HG03064 (cell line): ENCODE measurements around the gene CPOX.
"Not testable (repeated sequence)": the region's sequence is repeated elsewhere in the genome, so short reads cannot be mapped to it uniquely, and the experiment has no call there.

Experiments used
- ATAC-seq: cut with Tn5 transposase; IDR thresholded peaks from one replicate; pipeline ENCODE4 v1.9.1; 2021; ENCODE audit warnings: low read depth; ENCODE audit not compliant: unreplicated experiment

The CPOX gene

DNA sequence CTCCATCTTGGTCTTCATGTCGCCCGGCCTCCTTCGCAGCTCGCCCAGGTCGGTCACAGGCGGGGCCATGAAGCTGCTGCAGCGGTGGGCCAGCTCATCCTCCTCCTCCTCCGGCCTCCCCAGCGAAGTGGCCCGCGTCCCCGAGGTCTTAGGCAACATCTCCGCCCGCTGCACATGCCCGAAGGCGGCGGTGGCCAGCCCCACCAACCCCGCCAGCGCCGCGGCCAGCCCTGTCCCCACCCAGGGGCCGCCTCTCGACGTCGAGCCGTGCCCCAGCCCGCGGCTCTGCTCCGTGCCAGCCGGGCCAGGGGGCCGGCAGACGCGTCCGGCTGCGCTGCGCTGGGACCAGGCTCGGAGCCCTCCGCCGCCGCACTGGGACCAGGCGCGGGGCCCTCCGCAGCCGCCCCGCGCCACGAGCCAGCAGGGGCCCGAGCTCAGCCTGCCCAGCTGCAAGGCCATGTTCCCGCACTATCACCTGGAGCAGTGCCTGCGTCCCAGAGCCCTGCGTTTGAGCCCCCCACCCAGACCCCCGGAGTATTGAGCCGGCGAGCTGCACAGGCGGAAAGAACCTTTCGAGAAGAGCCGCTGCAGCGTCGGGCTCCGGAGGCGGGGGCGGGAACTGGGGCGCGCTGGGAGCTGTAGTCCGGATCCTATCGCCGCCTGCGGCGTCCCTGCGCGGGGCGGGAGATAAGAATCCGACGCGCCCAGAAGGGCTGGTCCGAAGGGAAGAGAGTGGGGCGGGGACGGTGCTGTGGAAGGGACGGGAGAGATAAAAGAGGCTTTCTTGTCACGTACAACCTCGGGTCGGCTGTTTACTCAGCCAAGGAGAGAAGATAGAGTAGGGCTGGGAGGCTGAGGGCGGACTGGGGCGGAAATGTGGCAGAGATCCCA is at the start of gene CPOX:
Gene CPOX, minus strand, starts transcription at position 566 of the 891 bp plus-strand sequence. Its CDS starts 107 bp downstream, at position 459.
- ATAC-seq = peak; percentile 93

DNA sequence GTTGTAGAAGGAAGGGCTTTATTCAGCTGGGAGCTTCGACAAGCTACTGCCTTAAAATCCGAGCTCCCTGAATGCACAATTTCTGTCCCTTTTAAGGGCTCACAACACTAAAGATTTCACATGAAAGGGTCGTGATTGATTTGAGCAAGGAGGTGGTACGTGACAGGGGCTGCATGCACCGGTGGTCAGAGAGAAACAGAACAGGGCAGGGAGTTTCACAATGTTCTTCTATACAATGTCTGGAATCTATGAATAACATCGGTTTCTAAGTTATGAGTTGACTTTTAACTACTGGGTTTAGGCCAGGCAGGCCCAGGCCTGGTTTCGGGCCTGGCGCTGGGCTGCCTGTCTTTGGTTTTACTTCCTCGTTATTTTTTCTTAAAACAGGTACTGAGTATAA is 49.4 kb upstream of the CPOX start:
- ATAC-seq = not testable (repeated sequence)

DNA sequence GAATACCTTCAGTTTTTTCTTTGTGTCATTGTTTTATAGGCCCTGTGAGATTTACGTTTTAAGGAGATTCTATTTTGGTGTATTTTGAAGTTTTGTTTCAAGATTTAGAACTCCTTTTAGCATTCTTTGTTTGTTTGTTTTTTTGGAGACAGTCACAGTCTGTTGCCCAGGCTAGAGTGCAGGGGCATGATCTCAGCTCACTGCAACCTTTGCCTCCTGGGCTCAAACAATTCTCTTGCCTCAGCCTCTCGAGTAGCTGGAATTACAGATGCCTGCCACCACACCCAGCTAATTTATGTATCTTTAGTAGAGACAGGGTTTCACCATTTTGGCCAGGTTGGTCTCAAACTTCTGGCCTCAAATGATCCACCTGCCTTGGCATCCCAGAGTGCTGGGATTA is 48.3 kb upstream of the CPOX start:
- ATAC-seq = not testable (repeated sequence)

DNA sequence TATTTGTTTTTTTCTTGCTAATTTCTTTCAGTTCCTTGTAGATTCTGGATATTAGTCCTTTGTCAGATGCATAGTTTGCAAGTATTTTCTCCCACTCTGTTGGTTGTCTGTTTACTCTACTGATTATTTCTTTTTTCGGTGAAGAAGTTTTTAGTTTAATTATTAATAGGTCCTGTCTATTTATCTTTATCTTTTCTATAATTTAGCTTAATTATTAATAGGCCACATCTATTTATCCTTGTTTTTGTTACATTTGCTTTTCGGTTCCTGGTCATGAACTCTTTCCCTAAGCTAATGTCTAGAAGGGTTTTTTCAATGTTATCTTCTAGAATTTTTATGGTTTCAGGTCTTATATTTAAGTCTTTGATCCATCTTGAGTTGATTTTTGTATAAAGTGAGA is 45.1 kb upstream of the CPOX start:
- ATAC-seq = not testable (repeated sequence)

DNA sequence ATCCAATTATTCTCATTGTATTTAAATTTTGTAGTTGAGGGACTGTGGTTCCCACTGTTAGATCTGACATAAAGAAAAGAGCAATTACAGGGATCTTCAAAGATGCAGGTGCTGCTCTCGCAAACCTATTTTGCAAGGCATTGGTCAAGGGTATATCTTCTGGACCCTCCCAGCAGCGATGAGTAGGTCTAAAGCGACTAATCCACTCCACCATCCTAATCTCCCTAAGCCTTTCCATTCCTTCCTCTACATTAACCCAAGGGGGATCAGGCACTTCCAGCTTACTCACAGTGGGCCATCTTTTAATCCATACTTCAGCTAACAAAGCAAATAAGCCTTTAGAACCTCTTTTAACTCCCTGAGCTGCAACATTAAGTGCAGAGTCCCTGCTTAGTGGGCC is 37.0 kb upstream of the CPOX start:
- no peak for ATAC-seq

DNA sequence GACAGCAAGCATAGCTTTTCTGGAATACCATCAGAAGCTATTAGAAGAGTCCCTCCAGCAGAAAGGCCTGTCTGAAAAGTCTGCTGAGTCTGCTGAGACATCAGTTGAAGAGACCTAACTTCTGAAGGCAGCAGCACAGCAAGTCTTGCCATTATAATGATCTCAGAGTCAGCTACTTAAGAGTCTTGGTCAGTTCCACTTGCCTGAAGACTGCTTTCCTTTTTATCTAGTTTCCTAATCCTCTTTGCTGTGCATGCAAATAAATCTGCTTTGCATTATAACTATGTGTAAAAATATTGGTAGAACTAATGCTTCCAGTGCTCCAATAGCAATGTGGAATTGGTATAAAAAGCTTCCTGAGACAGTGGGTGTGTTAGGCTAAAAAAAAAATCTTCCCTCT is 34.9 kb upstream of the CPOX start:
- no peak for ATAC-seq

DNA sequence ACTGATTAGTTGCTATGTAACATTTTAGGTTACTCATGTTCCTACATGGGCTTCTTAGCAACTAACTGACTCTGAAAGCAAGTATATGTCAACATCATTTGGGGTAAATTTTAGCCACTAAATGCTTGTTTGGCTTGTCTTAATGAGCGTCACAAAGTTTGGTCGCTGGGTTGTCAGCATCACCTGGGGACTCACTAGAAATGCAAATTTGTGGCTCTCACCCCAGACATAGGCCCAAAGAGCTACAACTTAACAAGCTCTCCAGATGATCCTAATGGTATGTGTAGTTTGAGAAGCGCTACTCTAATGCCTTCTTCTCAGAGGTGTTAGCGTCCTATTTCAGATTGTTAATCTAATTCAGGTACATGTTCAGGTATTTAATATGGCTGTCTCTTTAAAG is 32.7 kb upstream of the CPOX start:
- no peak for ATAC-seq

DNA sequence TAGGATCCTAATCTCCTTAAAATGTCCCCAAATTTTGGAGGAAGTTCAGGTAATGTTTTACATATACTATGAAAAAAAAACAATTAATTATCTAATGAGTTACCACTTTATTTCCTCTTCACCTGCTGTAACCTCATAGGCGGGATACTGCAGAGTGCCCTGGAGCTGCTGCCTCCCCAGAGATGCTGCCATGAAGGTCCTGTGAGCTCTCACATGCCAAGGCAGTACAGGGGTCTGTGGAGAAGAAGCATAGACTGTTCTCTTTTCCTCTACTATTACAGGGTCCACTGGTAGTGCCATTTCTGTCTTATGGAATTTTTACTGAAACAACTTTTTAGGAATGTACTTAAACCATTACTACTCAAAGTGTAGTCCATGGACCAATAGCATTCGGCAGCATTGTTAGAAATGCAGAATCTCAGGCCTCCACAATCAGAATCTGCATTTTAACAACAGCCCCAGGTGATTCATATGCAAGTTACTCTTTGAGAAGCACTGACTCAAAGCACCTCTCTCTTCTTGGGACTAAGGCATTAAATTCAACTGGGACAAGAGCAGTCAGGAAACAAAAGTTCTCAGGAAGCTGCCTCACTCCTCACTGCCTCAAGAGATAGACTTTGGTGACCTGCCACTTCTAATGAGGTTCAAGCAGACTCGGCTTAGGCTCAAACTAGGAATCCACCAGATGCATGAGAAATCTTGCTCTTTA is 30.3 kb upstream of the CPOX start:
- ATAC-seq = no peak

DNA sequence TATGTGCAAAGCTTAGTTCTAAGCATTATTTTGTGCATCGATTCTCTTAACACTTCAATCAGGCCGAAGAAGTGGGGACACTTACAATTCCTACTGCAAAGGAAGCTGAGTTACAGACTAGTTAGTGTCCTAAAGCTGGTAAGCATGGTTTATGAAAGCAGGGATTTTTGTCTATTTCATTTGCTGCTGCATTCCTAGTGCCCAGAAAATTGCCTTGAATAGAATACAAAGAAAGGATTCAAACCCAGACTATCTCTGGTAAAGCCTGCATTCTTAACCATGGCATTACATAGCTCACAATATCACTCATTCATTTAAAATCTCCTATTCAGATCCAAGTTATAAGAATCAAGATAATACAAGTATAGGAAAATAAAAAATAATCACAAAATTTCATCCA is 24.4 kb upstream of the CPOX start:
- no peak for ATAC-seq

DNA sequence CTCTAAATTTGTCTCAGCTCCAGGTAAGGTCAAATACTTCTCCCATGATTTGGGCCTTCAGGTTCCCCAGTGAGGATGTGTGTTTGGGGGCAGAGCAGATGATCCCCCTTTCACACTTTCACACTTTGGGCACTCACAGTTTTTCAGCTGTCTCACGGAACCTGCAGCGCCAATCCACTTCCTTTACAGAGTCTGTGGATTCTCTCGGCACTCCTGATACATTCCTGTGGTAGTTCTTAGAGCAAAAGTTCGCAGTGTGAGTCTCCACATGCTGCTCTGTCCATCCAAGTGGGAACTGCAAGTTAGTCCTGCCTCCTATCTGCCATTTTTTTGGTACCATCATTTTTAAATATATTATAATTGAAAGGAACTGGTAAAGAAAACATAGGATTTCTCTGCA is 20.2 kb upstream of the CPOX start:
- no peak for ATAC-seq

DNA sequence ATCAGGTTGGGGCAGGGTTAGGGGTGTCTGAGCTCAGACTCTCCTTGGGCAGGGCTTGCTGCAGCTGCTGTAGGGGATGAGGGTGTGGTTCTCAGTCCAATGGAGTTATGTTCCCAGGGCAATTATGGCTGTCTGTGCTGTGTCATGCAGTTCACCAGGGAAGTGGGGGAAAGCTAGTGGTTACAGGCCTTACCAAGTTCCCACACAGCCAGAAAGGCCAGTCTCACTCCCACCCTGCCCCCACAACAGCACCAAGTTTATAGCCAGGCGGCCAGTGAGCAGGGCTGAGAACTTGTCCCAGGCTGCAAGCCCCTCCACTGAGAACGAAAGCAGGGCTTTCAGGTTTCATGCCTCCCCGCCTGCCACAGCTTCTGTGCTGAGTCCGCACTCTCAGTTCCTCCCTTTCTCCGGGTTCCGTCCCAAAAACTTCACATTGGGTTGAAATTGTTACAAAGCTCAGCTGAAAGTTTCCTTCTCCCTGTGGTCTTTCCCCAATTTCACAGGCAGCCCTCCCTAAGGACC is 19.6 kb upstream of the CPOX start:
- no peak for ATAC-seq

DNA sequence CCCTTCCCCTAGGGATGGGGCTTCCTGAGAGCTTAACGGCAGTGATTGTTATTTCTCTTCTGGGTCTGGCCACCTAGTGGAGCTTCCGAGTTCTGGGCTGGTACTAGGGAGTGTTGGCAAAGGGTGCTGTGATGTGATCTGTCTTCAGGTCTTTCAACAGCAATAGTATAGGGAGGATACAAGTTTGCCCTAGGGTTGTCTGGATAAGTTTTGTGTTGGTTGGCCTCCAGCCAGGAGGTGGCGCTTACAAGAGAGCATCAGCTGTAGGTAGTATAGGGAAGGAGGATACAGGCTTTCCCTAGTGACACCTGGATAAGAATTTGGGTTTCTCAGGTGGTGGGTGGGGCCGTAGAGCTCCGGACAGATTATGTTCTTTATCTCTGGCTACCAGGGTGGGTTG is 19.2 kb upstream of the CPOX start:
- ATAC-seq = no peak

DNA sequence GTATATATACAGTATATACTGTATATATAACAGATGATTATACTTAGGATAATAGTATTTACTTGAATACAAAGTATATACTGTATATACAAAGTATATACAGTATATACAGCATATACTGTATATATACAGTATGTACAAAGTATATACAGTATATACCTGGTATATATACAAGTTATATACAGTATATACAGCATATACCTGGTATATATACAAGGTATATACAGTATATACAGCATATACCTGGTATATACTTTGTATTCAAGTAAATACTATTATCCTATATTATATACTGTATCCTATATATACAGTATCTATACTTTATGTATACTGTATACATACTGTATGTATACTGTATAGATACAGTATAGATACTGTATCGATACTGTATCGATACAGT is 14.6 kb upstream of the CPOX start:
- ATAC-seq = no peak

DNA sequence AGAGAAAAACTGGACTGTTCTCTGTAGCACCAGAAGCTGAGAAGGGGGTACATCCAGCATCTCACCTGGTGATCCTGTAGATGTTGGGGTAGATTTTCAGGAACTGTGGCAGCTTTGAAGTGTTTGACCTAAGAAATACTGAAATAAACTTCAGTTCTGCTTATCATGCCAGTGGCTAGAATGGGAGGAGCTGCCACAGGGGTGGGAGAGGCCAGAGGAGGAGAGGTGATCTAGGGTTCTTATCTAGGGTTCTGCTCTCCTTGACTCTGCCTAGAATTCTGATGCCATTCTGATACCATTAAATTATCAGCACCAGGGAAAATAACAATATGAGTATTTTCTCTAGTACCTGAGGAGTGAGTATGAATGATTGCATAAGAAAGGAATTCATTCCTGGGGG is 10.2 kb upstream of the CPOX start:
- no peak for ATAC-seq

DNA sequence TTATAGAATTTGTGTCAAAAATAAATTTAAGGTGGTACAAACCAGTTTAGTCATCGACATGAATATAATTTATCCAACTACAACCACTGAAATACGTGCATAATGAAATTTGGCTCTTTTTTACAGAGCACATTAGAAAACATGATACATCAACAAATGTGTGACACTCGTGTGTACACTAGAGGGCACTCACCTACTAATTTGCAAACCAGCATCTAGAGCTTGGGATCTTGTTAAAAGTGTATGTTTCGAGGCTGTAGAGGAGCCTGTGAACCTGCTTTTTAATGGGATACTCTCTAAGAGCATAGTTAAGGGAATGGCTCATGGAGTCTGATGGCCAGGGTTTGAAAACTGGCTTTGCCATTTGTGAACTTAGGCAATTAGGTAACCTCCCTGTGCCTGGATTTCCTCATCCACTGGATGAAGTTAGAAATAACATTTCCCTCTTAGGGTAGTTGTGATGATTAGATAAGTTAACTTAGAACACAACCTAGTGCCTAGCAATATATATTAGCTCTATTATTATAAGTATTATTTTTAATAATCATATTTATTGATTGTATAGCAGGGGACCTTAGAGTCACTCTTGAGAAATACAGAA is 8.8 kb upstream of the CPOX start:
- no peak for ATAC-seq

DNA sequence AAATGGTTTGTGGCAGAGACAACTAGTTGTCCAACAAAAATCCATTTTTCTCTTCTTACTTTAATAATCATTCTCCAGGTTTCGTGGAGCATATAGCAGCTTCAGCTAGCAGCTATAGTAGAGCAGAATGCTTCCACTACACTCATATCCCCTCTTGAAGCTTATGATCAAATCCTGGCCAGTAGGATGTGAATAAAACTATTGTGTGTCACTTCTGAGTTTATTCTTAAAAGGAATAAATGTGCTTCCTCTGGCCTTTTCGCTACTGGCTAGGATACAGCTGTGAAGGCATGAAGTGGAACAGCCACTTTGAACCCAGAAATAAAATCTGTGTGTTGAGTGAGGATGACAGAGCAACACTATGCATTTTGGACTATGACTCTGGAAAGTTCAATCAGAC is 7.8 kb upstream of the CPOX start:
- no peak for ATAC-seq

DNA sequence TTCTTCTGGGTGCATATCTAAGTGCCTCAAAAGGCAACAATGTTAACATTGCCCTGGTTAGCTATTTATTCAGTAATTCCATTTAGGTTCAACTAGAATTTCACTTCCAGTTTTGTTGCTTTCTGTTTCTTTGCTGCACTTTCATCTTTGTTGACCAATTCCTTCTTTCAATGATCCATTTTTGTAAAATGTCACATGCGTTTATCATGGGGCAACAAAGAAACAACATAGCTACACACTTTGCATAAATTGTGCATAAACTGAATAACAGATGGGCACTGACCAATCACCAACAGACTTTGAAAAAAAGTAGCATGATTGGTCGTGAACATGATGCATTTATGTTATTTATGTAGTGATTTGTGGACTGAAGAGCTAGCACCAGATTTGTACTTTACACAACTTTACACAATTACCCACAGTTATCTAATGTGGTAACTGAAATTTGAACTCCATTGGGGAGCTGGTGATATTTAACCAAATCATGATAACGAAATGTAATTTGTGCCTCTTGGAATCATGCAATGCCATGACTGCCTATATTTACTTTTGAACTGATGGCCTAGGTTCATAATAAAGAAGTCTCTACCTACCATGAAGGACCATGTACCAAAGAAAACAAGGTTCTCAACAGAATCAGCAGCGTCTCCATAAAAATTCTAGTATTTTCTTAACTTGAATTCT is 7.1 kb upstream of the CPOX start:
- no peak for ATAC-seq

DNA sequence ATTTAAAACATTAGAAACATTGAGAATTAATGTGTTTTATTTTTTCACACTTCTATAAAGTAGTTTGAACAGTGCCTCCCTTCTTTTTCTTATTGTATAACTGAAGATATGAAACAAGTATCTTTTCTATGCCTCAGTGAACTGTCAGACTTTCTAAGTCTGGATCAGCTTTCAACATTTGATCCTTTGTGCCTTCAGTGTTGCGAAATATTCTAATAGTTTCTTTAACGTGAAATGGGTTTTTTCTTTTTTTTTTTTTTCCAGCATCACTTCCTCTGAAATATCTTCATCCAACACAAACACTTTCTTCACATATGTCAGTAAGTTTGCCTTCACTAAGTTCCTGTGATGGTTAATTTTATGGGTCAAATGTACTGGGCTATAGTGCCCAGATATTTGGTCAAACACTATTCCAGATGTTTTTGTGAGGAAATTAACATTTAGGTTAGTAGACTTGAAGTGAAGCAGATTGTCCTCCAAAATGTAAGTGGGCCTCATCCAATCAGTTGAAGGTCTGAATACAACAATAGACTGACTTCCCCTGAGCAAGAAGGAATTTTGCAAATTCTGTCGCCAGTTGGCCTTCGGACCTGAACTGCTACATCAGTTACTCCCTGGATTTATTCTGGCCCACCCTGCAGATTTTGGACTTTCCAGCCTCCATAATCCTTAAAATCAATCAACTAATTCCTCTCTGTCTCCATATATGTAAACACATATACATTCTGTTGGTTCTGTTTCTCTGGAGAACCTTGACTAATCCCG is 6.4 kb upstream of the CPOX start:
- ATAC-seq = no peak

DNA sequence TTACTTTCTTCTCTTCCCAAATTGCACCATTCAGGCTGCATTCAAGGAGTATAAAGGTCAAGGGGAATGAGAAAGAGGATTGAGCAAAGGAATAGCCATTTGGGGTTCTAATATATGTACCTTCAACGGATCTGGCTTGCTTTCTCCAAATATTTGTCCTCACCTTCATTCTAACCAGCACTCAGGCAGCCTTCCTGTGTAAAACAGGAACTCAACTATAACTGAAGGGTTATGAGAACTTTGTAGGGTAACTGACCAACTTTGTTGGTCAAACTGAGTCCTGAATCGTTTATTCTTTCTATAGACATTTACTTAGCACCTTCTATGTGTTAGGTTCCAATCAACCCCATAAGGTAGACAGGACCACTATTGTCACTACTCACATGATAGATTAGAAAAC is 5.1 kb upstream of the CPOX start:
- no peak for ATAC-seq
